ENCODE measurements around the gene PGBD4. TPM values are rescaled to one million over a fixed set of nuclear protein-coding genes. Genes with fewer than 3 reads are reported as not detected.

The PGBD4 gene
- total and polyA plus RNA-seq, 2 of the 13 experiments (the other 11 are each of a cell fraction or from before 2014, with no cell fraction given) = 1.4 to 1.7 TPM

DNA sequence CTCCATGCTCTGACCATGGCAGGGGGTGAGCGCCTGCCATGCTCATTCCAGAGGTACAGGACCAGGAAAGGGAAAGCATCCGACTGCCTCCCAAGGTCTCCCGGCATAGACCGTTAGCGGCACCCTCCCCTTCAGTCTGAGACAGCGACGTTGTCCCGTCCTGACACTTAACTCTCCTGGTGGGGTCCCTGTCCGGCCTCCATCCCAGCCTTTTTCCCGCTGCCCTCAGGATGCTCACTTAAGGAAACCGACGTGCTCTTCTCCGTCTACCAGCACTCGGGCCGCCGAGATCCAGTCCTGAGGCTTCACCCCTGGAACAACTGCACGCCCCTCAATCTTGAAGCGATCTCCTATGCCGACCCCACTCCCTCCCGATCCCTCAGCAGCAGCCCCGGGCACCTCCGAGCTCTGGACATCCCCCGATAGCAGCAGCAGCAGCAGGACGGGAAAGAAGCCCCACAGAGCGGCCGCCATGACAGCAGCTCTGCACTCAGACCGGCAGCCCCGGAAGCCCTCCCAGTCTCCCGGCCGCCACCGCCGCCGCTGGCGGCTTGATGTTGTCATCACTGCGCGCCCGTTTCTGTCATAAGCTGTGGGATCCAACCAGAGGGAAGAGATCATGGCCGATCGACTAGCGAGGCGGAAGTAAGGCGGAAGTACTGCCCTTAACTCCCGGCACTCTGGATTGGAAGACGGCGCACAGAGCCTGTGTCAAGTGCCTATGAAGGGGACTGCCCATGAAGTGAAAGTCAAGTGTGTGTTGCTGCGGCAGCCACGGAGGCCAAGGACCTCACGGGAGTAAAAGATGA is at the start of gene PGBD4, which contains the start of gene EMC7 (continued):
- TF ChIP-seq, protein P1, sequence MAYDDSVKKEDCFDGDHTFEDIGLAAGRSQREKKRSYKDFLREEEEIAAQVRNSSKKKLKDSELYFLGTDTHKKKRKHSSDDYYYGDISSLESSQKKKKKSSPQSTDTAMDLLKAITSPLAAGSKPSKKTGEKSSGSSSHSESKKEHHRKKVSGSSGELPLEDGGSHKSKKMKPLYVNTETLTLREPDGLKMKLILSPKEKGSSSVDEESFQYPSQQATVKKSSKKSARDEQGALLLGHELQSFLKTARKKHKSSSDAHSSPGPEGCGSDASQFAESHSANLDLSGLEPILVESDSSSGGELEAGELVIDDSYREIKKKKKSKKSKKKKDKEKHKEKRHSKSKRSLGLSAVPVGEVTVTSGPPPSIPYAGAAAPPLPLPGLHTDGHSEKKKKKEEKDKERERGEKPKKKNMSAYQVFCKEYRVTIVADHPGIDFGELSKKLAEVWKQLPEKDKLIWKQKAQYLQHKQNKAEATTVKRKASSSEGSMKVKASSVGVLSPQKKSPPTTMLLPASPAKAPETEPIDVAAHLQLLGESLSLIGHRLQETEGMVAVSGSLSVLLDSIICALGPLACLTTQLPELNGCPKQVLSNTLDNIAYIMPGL (CRISPR knock-in tag; IDR thresholded peaks at IDR 0.05; ENCODE audit: borderline replicate concordance in 1 of 2, low read depth in 1 of 2) = peak; percentile 16 to 68
- no peak for TF ChIP-seq ZNF562 (CRISPR knock-in tag; IDR thresholded peaks at IDR 0.05; ENCODE audit: borderline replicate concordance)
- TF ChIP-seq ZNF747 (CRISPR knock-in tag; IDR thresholded peaks at IDR 0.05; ENCODE audit: borderline replicate concordance) = 0 out of 2 replicates have a peak, but pooled peaks have one; percentile 55
- peak; percentile 45; the same call in 1 of the 2 replicates for TF ChIP-seq ZNF430 (CRISPR knock-in tag; IDR thresholded peaks at IDR 0.05)
- TF ChIP-seq KLF13 (CRISPR knock-in tag; IDR thresholded peaks at IDR 0.05) = no peak
- no peak; the same call in 1 of the 2 replicates for TF ChIP-seq ZSCAN9 (CRISPR knock-in tag; IDR thresholded peaks at IDR 0.05; ENCODE audit: borderline replicate concordance)
- TF ChIP-seq KLF9 (CRISPR knock-in tag; IDR thresholded peaks at IDR 0.05; ENCODE audit: low read depth) = no peak
- TF ChIP-seq ZNF263 (CRISPR knock-in tag; IDR thresholded peaks at IDR 0.05) = 0 out of 2 replicates have a peak, but pooled peaks have one; percentile 4
- TF ChIP-seq SMAD3 (CRISPR knock-in tag; IDR thresholded peaks at IDR 0.05) = 0 out of 2 replicates have a peak, but pooled peaks have one; percentile 46
- TF ChIP-seq, protein P2, sequence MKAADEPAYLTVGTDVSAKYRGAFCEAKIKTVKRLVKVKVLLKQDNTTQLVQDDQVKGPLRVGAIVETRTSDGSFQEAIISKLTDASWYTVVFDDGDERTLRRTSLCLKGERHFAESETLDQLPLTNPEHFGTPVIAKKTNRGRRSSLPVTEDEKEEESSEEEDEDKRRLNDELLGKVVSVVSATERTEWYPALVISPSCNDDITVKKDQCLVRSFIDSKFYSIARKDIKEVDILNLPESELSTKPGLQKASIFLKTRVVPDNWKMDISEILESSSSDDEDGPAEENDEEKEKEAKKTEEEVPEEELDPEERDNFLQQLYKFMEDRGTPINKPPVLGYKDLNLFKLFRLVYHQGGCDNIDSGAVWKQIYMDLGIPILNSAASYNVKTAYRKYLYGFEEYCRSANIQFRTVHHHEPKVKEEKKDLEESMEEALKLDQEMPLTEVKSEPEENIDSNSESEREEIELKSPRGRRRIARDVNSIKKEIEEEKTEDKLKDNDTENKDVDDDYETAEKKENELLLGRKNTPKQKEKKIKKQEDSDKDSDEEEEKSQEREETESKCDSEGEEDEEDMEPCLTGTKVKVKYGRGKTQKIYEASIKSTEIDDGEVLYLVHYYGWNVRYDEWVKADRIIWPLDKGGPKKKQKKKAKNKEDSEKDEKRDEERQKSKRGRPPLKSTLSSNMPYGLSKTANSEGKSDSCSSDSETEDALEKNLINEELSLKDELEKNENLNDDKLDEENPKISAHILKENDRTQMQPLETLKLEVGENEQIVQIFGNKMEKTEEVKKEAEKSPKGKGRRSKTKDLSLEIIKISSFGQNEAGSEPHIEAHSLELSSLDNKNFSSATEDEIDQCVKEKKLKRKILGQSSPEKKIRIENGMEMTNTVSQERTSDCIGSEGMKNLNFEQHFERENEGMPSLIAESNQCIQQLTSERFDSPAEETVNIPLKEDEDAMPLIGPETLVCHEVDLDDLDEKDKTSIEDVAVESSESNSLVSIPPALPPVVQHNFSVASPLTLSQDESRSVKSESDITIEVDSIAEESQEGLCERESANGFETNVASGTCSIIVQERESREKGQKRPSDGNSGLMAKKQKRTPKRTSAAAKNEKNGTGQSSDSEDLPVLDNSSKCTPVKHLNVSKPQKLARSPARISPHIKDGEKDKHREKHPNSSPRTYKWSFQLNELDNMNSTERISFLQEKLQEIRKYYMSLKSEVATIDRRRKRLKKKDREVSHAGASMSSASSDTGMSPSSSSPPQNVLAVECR (CRISPR knock-in tag; IDR thresholded peaks at IDR 0.05; ENCODE audit: borderline replicate concordance) = peak; percentile 97
- no peak for TF ChIP-seq ZNF34 (CRISPR knock-in tag; IDR thresholded peaks at IDR 0.05; ENCODE audit: borderline replicate concordance)
- TF ChIP-seq, protein P3, sequence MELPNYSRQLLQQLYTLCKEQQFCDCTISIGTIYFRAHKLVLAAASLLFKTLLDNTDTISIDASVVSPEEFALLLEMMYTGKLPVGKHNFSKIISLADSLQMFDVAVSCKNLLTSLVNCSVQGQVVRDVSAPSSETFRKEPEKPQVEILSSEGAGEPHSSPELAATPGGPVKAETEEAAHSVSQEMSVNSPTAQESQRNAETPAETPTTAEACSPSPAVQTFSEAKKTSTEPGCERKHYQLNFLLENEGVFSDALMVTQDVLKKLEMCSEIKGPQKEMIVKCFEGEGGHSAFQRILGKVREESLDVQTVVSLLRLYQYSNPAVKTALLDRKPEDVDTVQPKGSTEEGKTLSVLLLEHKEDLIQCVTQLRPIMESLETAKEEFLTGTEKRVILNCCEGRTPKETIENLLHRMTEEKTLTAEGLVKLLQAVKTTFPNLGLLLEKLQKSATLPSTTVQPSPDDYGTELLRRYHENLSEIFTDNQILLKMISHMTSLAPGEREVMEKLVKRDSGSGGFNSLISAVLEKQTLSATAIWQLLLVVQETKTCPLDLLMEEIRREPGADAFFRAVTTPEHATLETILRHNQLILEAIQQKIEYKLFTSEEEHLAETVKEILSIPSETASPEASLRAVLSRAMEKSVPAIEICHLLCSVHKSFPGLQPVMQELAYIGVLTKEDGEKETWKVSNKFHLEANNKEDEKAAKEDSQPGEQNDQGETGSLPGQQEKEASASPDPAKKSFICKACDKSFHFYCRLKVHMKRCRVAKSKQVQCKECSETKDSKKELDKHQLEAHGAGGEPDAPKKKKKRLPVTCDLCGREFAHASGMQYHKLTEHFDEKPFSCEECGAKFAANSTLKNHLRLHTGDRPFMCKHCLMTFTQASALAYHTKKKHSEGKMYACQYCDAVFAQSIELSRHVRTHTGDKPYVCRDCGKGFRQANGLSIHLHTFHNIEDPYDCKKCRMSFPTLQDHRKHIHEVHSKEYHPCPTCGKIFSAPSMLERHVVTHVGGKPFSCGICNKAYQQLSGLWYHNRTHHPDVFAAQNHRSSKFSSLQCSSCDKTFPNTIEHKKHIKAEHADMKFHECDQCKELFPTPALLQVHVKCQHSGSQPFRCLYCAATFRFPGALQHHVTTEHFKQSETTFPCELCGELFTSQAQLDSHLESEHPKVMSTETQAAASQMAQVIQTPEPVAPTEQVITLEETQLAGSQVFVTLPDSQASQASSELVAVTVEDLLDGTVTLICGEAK (IDR thresholded peaks at IDR 0.05) = peak; percentile 23; the same call in 1 of the 2 replicates
- TF ChIP-seq, protein P3 (CRISPR knock-in tag; IDR thresholded peaks at IDR 0.05) = peak; percentile 58; the same call in 1 of the 2 replicates

Measured in HepG2 (cell line).